ENCODE measurements around the gene LAMC2.

LAMC2 gene

DNA sequence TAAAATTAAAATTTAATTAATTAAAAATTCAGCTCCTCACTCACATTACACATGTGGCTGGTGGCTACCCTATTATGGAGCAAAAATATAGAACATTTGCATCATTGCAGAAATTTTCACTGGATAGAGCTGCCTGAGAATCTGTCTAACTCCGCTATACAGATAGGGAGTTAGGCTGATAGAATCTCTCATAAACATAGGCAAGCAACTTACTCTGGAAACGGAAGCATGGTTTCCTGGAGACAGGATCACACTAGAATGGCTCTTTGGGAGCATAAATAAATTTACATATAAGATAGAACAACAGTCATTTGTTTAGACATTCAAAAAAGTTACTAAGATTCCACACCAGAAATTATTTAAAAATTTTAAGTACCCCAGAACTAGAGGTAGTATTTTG is 12.2 kb upstream of the LAMC2 start:
- DNase-seq = no peak

DNA sequence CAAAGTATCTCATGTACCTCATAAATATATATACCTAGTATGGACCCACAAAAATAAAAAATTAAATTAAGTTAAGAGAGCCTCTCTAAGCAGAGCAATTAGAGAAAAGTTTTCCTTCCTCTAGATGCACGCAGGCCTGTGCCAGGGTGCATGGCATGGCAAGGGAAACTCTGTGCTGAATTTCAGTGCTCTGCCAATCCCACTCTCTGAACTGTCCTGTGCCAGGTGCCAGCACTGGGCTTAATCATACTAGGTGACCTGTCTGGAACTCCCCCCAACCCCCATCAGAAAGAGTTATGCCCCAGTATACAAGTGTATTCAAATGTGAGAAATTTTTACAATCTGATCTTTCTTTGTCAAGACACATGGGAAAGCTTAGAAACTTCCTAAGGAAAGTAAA is 10.4 kb upstream of the LAMC2 start:
- no peak for DNase-seq

DNA sequence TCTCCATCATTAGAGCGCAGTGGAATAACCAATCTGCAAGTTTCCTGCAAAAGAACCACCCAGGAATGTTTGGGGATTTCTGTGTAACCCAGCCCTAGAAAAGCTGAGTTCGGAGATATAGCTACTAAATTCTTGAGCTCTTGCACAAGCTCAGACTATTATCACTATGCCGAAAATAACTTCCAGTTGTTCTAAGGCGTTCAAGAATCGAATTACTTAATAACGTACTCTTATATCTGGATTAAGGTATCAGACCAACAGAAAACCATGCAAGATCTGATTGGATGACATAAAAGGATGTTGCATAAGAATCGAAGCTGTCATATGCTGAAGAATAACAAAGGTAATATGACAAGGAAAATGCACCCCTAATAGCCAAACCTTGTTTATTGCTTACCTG is 7.5 kb upstream of the LAMC2 start:
- DNase-seq = no peak

DNA sequence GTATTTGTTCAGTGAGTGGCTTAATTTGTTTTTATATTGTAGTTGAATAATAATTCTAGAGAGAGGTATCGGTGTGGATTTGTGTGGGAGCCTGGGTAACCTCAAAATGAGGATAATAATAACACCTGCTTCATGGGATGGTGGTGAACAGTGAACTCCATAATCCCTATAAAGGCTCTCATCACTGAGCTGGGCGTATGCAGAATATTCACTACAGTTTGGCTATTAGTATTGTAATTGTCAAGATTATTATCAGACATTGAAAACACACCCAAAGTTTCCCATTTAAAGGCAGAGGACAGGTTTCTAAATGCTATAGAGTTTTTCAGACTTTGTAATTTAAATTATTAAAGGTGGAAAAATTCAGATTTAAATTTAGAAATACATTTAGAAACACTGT is 7.0 kb upstream of the LAMC2 start:
- DNase-seq = no peak

DNA sequence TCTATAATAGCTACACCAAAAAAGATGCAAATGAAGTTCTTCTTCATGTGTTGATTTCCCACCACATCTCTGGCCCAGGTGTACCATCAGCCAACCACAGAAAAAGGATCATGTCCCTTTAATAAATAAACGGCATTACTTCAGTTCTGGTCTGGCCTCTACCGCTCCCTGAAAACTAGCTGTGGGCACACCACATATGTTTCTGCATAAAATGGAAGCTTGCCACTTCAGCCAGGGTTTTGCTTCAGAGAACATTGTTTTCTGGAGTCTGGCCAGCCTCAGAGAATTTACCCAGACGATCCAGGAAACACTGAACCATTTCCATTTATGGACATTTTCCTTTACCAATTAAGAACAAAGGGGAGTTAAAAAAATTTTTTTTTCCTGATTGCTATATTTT is 5.8 kb upstream of the LAMC2 start:
- DNase-seq = peak; percentile 56

DNA sequence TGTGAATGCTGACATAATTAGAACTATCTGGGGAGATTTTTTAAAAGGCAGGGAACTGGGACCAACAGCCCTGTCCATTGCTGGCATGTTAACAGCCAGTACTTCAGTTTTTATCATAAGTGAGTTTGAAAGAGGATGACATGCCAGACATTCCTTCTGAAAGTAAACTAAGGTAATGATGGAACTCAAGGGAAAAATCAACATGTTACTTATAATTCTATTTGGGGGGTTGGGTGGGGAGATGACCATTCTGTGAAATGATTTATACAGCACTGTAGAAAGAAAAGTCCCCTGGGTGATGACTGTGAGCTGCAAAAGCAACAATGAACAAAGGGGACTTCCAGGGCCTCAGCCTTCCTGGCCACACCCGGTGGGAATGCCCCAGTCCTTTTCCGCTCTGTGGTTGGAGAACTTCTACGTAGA is 5.4 kb upstream of the LAMC2 start:
- DNase-seq = no peak

DNA sequence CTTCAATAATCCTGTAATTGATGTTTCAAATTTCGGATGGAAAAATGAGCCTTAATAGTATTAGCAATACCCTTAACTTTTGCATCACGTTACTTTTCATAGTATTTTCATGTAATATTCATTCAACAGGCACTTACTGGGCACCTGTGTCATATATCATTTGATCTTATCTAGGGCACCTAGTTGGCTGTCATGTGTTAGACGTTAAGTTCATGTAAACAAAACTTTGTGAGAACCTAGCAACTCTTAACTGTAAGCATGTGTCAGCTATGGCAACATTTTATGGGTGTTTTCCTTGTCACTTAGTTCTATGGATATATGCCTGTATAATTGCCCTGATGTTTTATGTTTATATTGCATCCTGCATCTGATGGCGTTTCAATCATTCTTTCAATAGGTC is 777 bp downstream of the LAMC2 start:
- no peak for DNase-seq

DNA sequence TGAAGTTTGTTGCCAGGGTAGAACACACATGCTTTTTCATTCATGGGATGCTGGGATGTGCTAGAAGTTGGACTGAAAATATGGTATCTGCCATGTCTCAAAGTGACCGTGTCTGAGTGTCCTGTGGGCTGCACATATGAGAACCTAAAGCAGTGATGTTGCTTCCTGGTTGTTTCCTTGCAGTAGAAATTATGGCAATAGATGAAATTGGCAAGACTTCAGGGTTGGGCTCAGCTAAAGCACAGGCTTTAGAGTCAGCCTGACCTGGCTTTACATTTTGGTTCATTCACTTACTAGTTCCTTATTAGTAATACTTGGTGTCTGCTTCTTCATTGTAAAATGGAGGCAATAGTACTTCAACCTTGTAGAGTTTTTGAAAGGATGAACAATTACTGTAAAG is 2.2 kb downstream of the LAMC2 start:
- no peak for DNase-seq

DNA sequence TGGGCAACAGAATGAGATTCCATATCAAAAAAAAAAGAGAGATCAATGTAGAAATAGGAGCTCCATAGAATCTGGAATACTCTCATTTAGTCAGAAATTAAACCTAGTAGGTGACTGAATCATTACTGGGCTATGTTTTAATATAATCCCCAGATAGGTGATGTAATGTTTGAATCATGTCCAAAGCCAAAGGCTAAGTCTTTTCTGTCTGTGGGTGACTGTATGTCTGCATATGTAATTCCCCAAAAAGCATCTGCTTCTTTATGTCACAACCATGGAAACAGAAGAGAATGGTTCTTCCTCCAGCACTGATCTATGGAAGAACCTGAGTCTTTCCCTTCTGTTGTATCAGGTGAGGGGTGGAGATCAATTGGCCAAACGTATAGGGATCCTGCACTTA is 5.8 kb downstream of the LAMC2 start:
- DNase-seq = no peak

DNA sequence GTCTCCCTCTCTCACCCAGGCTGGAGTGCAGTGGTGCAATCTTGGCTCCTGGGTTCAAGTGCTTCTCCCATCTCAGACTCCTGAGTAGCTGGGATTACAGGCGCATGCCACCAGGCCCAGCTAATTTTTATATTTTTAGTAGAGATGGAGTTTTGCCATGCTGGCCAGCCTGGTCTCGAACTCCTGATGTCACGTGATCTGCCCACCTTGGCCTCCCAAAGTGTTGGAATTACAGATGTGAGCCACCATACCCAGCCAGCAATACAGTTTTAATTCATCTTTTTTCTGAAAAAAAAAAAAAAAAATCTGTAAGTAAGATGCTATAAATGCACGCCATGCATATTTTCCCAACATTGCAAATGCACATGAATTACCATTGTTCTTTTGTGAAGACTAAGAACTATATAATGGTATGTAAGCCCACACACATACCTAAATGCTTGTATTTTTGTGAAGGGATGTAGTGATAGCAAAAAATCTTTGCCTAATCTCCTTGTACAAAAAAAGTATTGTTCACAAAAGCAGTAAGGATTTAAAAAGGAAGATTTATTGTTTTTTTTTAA is 8.0 kb downstream of the LAMC2 start:
- no peak for DNase-seq

DNA sequence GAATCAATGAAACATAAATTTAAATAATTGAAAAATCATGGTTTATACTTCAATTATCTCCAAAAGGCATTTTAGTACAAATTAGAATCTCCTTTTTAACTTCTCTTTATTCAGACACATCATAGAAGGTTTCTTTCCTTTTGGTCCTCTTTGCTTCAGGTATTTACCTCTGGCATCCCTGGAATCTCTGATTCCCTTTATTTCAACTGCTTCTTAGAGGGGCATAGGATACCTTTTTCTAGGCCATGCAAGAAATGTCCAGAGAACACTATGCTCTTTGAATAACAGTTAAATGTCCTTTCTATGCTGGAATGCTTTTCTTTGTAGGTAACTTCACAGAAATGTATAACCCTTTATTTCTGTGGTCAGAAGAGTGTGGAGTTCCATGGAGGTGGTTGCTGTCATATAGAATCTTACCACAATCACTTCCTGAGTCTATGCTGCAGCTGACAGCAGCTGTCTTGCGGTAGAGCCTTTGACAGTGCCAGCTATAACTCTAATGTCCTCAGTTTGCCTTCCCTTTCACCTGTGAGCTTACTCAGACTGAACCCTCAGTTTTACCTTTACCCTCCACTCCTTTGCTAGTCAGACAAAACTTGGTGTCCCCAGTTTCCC is 8.6 kb downstream of the LAMC2 start:
- DNase-seq = no peak

DNA sequence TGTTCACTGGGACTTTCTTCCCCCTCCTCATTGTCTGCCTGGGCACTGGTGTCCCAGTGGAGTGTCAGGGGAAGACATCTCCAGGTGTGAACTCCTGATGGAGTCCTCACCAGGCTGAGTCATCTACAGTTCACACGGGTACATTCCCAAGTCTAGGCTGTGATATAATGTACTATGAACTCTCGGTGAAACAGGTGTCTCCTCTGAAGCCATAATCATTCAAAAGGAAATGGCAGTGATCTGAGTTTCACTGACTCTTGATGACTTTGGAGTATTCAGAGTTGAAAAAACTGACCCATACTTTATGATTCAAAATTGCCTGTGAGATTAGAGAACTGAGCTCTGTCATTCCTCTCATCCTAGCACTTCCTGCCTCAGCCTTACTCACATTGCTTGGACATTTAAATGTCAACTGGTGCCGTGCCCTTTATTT is 9.1 kb downstream of the LAMC2 start:
- no peak for DNase-seq

DNA sequence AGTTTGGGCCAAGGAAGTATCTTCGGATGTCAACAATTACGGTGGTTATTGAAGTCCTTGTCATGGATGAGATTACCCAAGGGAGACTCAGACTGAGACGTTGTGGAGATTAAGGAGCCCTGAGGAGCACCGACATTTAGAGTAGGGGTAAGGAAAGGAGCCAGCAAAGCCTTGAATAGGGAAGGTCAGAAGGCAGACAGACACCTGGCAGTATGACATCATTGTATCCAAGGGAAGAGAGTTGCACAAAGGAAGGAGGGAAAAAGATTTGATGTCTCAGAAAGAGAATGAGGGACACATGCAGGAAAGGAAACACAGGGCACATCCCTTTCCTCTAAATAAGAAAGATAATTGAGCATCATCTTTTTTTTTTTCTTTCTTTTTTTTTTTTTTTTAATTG is 11.7 kb downstream of the LAMC2 start:
- DNase-seq = no peak

DNA sequence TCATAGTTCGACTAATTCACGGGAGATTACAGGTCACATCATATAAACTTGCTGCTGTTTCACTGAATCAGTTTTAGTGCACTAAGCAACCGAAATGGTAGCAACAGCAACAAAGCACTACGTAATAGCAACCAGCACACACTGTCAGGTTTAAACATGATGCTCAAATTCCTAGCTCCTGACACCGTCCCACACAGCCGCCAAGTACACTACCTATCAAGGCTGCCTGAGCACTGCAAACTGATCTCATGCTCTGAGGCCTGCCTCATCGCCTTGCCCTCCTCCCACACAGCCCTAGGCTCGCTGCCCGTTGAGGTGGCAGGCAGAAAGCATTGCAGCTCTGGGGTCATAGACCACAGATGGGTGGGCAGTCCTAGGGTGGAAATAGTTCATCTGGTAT is 12.4 kb downstream of the LAMC2 start:
- DNase-seq = no peak

DNA sequence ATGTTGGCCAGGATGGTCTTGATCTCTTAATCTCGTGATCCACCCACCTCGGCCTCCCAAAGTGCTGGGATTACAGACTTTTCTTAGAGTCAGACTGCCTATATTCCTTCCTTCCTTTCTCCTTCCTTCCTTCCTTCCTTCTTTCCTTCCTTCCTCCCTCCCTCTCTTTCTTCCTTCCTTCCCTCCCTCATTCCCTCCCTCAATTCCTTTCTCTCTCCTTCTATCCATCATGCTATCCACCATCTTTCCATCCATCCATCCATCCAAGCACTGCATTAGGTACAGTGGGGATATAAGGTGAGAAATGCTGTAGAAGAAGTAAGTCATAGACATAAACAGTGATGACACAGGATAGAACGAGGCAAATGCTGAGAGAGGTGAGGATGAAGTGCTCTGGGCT is 13.2 kb downstream of the LAMC2 start:
- no peak for DNase-seq

DNA sequence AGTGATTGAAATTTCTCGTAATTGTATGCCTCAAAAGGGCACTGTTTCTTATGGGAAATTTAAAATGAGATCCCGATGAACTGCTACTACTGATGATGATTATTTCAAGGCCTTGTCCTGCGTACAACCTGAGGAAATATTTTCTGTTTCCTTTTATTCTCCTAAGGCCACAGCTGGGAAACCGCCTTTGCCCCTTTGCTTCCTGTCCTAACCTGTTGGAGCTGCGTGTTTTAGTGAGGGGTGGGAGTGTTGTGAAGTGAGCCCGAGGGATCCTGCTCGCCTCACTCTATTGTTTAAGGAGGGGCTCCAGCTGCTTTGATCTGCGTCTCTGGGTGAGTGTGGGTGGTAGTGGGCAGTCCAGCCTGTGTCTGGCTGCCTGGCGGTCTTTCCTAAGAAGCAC is 14.4 kb downstream of the LAMC2 start:
- no peak for DNase-seq

DNA sequence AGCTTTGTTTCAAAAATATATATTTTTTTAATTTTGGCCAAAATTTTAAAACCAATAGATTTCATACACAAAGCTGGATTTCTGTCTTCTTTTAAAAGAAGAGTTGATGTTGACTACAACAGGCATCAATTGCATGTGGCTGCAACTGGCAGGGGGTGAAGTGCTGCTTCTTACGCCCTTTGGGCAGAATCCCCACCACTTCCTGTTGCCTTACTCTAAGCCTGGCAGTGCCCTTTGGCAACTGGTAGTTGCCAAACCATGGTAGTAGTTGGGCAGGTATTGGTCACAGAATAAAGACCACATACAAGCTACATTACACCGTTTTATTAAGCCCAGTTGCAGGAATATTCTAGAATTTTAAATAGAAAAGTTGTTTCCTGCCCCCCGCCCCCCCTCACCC is 17.0 kb downstream of the LAMC2 start:
- DNase-seq = no peak

DNA sequence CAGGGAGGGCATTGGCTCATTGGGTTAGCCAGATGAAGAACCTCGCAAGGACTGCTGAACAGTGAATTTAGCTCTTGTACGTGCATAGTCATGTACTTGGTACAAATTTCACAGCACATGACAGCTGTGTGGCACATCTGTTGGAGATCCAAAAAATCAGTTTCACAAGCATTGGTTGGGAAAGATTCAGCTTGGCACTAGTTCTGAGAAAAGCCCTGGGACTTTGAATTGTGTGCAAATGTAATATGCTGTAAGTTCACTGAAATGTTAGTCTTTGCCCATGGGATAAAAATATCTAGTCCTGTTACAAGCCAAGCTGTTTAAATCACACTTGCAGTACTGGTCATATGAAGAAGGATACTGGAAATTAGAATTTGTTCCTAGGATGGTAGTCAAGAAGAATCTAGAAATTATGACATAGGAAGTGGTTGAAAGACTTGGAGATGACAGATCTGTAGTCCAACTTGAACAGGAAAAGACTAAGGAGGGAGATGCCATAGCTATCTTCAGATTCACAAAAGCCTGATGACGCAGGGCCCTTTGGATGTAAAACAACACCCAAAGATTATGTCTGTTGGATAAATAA is 19.2 kb downstream of the LAMC2 start:
- DNase-seq = no peak

DNA sequence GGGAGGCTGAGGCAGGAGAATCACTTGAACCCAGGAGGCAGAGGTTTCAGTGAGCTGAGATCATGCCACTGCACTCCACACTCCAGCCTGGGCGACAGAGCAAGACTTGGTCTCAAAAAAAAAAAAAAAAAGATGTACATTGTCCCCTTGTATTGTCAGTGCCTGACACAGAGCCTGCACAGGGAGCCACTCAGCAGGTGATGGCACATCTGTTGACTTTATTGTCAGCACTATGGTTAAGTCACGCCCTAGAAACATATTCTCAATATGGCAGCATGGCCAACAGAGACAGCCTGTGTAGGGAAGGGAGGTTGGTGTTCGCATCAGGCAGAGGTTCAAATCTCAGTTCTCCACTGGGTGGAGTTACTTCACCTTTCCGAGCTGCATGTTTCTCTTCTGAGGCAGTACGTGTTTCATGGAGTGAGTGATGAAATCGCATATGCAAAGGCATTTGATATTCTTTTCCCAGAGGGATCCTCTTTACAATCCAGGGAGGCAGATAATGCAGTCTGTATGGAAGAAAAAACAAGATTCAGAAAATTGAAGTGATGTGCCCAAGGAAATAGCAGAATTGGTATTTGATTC is 20.6 kb downstream of the LAMC2 start:
- no peak for DNase-seq

DNA sequence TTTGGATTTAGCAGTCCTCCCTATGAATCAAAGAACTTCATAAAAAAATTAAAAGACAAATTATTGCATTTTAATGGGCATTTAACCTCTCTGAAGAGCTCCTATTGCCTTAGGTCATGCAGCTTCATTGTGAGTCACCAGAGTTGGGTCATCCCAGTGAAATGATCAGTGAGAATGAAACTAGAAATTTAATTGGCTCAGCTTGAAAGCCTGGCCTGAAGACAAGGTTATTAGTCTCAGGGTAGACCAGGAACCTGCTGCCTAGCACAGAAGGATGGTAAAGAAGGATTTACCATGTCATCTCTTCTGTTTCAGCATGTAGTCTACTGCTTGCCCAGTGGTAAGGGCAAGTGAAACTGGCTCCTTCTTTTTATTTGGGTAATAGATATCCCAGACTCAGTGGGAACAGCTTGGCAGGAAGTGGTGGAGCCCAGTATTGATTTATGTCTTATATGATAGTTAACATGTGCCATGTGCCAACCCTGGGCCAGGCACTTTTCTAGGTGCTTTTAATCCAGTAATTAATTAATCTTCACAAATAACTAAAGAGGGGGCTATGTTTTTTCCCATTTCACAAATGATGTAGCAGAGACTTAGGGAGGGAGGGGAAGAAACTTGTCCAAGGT is 23.6 kb downstream of the LAMC2 start:
- no peak for DNase-seq

DNA sequence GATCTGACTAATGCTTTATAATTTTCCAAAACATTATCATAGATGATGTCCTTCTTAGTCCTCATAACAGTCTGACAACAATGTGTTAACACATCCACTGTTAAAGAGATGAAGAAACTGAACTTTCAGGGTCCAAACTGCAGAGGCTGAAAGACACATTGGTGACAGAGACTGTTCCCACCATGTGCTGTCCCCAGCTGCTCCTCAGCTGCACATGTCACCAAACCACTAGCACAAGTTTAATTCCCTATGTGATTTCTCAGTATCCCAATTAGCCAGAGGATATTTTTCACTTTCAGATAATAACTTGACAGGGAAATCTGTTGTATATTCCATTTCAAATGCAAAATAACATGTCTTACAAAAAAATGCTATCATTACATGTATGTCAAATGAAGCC is 24.6 kb downstream of the LAMC2 start:
- no peak for DNase-seq

DNA sequence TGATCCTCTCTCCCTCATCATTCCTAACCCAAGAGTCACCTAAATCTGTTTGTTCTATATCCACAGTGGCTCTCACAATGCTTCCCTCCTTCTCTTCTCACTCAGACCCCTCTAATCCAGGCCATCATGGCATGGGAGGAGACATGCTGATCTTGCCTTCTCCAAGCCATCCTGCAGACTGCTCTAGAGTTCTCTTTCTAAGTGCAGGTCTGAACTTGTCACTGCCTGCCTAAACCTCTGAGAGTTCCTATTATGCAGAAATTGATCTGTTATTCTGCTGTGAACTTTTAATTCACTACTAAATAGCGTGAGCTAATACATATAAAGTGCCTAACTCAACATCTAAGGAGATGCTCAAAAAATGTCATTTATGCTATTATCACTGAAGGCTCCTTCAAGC is 26.8 kb downstream of the LAMC2 start:
- DNase-seq = no peak

DNA sequence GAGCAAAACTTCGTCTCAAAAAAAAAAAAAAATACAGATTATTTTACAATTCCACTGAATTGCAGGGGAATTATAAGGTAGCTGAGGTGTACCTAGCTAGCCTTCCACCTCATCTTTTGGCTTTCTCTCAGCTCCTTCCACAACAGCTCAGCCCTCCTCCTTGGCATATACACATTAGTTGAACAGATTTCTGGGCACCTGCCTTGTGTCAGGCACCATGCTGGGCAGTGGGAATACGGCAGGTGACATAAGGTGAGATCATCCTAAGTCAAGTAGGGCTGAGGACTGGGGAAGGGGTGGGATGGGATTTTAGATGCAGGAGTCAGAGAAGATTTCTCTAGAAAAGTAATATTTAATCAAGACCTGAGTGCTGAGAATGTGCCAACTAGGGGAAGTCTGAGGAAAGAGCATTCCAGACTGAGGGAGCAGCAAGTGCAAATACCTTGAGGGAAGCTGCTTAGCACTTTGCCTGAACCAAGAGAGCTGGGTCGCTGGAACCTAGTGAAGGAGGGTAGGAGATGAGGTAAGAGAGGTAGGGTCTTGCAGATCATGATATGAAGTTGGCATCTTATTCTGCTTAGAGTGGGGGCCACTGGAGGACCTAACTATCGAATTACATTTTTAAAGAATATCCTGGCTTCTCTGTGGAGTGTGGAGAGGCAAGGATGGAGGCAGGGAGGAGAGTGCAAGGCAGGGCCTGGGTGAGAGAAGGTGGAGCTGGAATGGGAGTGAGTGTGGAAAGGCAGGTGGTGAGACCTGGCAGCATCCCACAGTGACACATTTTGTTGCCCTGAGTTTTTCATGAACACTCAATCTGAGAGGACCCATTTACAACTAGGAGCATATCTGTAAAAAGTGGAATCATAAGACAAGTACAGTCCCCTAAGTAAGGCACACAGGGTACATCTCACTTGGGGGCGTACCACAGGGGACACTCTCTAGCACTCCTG is 28.2 kb downstream of the LAMC2 start:
- no peak for DNase-seq
